NCI-H1417 (cell line): ENCODE measurements around the gene IL17A.
"Not testable (repeated sequence)": the region's sequence is repeated elsewhere in the genome, so short reads cannot be mapped to it uniquely, and the experiment has no call there.

Source experiments
- DNase-seq, 3 experiments: peaks; one replicate each; lab custom pipeline; 2025; lab: John Stamatoyannopoulos, UW

IL17A gene

GRCh38 chr6:52164319-52165094 is 21.7 kb upstream of the IL17A start:
- peak; percentile 11 to 61 (median 16) for DNase-seq

GRCh38 chr6:52167267-52167666 is 18.9 kb upstream of the IL17A start:
- DNase-seq = no peak

GRCh38 chr6:52168351-52168750 is 17.8 kb upstream of the IL17A start:
- not testable (repeated sequence) for DNase-seq

GRCh38 chr6:52174118-52174517 is 12.1 kb upstream of the IL17A start:
- no peak for DNase-seq

- peak; percentile 70 to 97 (median 92) for DNase-seq
Observed at GRCh38 chr6:52176550-52176949, 9.6 kb upstream of the IL17A start.

GRCh38 chr6:52177961-52178360 is 8.2 kb upstream of the IL17A start:
- no peak for DNase-seq

GRCh38 chr6:52180787-52181558 is 5.2 kb upstream of the IL17A start:
- no peak for DNase-seq

GRCh38 chr6:52183131-52183713 is 3.0 kb upstream of the IL17A start:
- peak in 1 of 3 experiments; percentile 34 for DNase-seq

- no peak for DNase-seq
Observed at GRCh38 chr6:52186480-52186879, 305 bp downstream of the IL17A start.

GRCh38 chr6:52187098-52187497 is 923 bp downstream of the IL17A start:
- no peak for DNase-seq

- DNase-seq = no peak
Observed at GRCh38 chr6:52189974-52190373, 3.8 kb downstream of the IL17A start.

GRCh38 chr6:52190409-52190808 is 4.2 kb downstream of the IL17A start:
- no peak for DNase-seq

GRCh38 chr6:52191824-52192223 is 5.6 kb downstream of the IL17A start:
- DNase-seq = no peak

GRCh38 chr6:52195886-52196285 is 9.7 kb downstream of the IL17A start:
- DNase-seq = no peak

- not testable (repeated sequence) for DNase-seq
Observed at GRCh38 chr6:52200088-52200487, 13.9 kb downstream of the IL17A start.

GRCh38 chr6:52201046-52201445 is 14.9 kb downstream of the IL17A start:
- no peak for DNase-seq

GRCh38 chr6:52201493-52201892 is 15.3 kb downstream of the IL17A start:
- no peak for DNase-seq

GRCh38 chr6:52207066-52207465 is 20.9 kb downstream of the IL17A start:
- DNase-seq = no peak

GRCh38 chr6:52208612-52209011 is 22.4 kb downstream of the IL17A start:
- DNase-seq = no peak

GRCh38 chr6:52209770-52210169 is 23.6 kb downstream of the IL17A start:
- DNase-seq = no peak

- no peak for DNase-seq
Observed at GRCh38 chr6:52210227-52210626, 24.1 kb downstream of the IL17A start.

- DNase-seq = no peak
Observed at GRCh38 chr6:52213127-52213526, 27.0 kb downstream of the IL17A start.

- DNase-seq = no peak
Observed at GRCh38 chr6:52215787-52216186, 29.6 kb downstream of the IL17A start.
